HG03575 (cell line): ENCODE data around the gene GAA.

Source experiments
- ATAC-seq: cut with Tn5 transposase; IDR thresholded peaks from one replicate; pipeline ENCODE4 v1.9.1; 2021; ENCODE audit not compliant: unreplicated experiment, insufficient number of reproducible peaks, low FRiP score; ENCODE audit errors: extremely low read depth

The GAA gene

GRCh38 chr17:80101011-80101945 is at the start of gene GAA:
Gene GAA (plus strand): TSS chr17:80101581. CDS start chr17:80104587, 3,006 bp downstream.
- ATAC-seq = no peak

- ATAC-seq = no peak
These were observed 49.7 kb upstream of the GAA start for GRCh38 chr17:80051681-80052080.

- no peak for ATAC-seq
These were observed 48.3 kb upstream of the GAA start for GRCh38 chr17:80053102-80053501.

GRCh38 chr17:80055597-80055996 is 45.8 kb upstream of the GAA start:
- ATAC-seq = no peak

- no peak for ATAC-seq
These were observed 42.9 kb upstream of the GAA start for GRCh38 chr17:80058311-80058955.

- ATAC-seq = no peak
These were observed 40.7 kb upstream of the GAA start for GRCh38 chr17:80060644-80061043.

- no peak for ATAC-seq
These were observed 40.0 kb upstream of the GAA start for GRCh38 chr17:80061421-80061820.

GRCh38 chr17:80063830-80064585 is 37.4 kb upstream of the GAA start:
- no peak for ATAC-seq

GRCh38 chr17:80064696-80065095 is 36.7 kb upstream of the GAA start:
- ATAC-seq = no peak

GRCh38 chr17:80065478-80066170 is 35.8 kb upstream of the GAA start:
- no peak for ATAC-seq

GRCh38 chr17:80067393-80067986 is 33.9 kb upstream of the GAA start:
- no peak for ATAC-seq

GRCh38 chr17:80068301-80069222 is 32.8 kb upstream of the GAA start:
- ATAC-seq = no peak

- no peak for ATAC-seq
These were observed 30.8 kb upstream of the GAA start for GRCh38 chr17:80070375-80071115.

- ATAC-seq = no peak
These were observed 30.1 kb upstream of the GAA start for GRCh38 chr17:80071116-80071841.

- no peak for ATAC-seq
These were observed 29.0 kb upstream of the GAA start for GRCh38 chr17:80072410-80072809.

GRCh38 chr17:80080081-80080480 is 21.3 kb upstream of the GAA start:
- ATAC-seq = no peak
